T-helper 1 cell (primary cell): ENCODE measurements around the gene EIF4G3.
"Not testable (repeated sequence)": the region's sequence is repeated elsewhere in the genome, so short reads cannot be mapped to it uniquely, and the experiment has no call there.

Experiments used
- DNase-seq, 5 donors: peaks; one replicate each; pipeline ENCODE4 v3.0.0-alpha.2; 2012 to 2020

Gene EIF4G3

GRCh38 chr1:20867847-20868246 is 308.9 kb downstream of the EIF4G3 start:
- DNase-seq, result no peak

GRCh38 chr1:20867062-20867461 is 309.6 kb downstream of the EIF4G3 start:
- DNase-seq, result no peak

- DNase-seq, result no peak
Measured at GRCh38 chr1:20865001-20865400, 311.7 kb downstream of the EIF4G3 start.

- no peak for DNase-seq
Measured at GRCh38 chr1:20854529-20854928, 322.2 kb downstream of the EIF4G3 start.

- not testable (repeated sequence) for DNase-seq
Measured at GRCh38 chr1:20851791-20852190, 324.9 kb downstream of the EIF4G3 start.

GRCh38 chr1:20850021-20850420 is 326.7 kb downstream of the EIF4G3 start:
- no peak for DNase-seq

- DNase-seq, result no peak
Measured at GRCh38 chr1:20849100-20849499, 327.6 kb downstream of the EIF4G3 start.

GRCh38 chr1:20848162-20848561 is 328.5 kb downstream of the EIF4G3 start:
- no peak for DNase-seq

- DNase-seq, result no peak
Measured at GRCh38 chr1:20847611-20848080, 329.1 kb downstream of the EIF4G3 start.

- no peak for DNase-seq
Measured at GRCh38 chr1:20846461-20847374, 330.0 kb downstream of the EIF4G3 start.

- DNase-seq, result no peak
Measured at GRCh38 chr1:20840731-20841130, 336.0 kb downstream of the EIF4G3 start.

GRCh38 chr1:20837554-20838192 is 339.0 kb downstream of the EIF4G3 start:
- no peak for DNase-seq

GRCh38 chr1:20836230-20836629 is 340.5 kb downstream of the EIF4G3 start:
- DNase-seq, result no peak

GRCh38 chr1:20834780-20835179 is 341.9 kb downstream of the EIF4G3 start:
- DNase-seq, result no peak

GRCh38 chr1:20834192-20834591 is 342.5 kb downstream of the EIF4G3 start:
- DNase-seq, result no peak

GRCh38 chr1:20830378-20830777 is 346.3 kb downstream of the EIF4G3 start:
- no peak for DNase-seq

- no peak for DNase-seq
Measured at GRCh38 chr1:20829946-20830345, 346.8 kb downstream of the EIF4G3 start.

- DNase-seq, result no peak
Measured at GRCh38 chr1:20829531-20829930, 347.2 kb downstream of the EIF4G3 start.

GRCh38 chr1:20823845-20824244 is 352.9 kb downstream of the EIF4G3 start:
- DNase-seq, result no peak

- DNase-seq, result no peak
Measured at GRCh38 chr1:20821466-20821865, 355.2 kb downstream of the EIF4G3 start.

- no peak for DNase-seq
Measured at GRCh38 chr1:20819818-20820217, 356.9 kb downstream of the EIF4G3 start.

GRCh38 chr1:20814534-20814871 is 362.2 kb downstream of the EIF4G3 start:
- DNase-seq, result no peak

GRCh38 chr1:20811916-20812315 is 364.8 kb downstream of the EIF4G3 start:
- no peak for DNase-seq

- no peak for DNase-seq
Measured at GRCh38 chr1:20793236-20793635, 383.5 kb downstream of the EIF4G3 start.
